Stimulated activated CD8-positive, alpha-beta memory T cell treated with anti-CD3 and anti-CD28 coated beads, Interleukin-4, amount 100 ng/mL, for 4 hours (primary cell): ENCODE measurements around the gene WAS.
A peak's percentile ranks its signal among the peaks of the same experiment; 100 is the strongest.

Experiments used
- DNase-seq, 2 donors: peaks; one replicate each; pipeline ENCODE4 v3.0.0-alpha.2; 2020; ENCODE audit warnings: low read depth in 2 of 2, low spot score in 1 of 2

The WAS gene

GRCh38 chrX:48711162-48711928, 27.7 kb downstream of the WAS start:
- DNase-seq: no peak

GRCh38 chrX:48711929-48712505, 28.4 kb downstream of the WAS start:
- no peak for DNase-seq

GRCh38 chrX:48713847-48714246, 30.2 kb downstream of the WAS start:
- no peak for DNase-seq

- no peak for DNase-seq
Measured at GRCh38 chrX:48714573-48714972, 31.0 kb downstream of the WAS start.

- DNase-seq: no peak
Measured at GRCh38 chrX:48715072-48715471, 31.5 kb downstream of the WAS start.

- DNase-seq: no peak
Measured at GRCh38 chrX:48715876-48716502, 32.4 kb downstream of the WAS start.

GRCh38 chrX:48719958-48720357, 36.4 kb downstream of the WAS start:
- no peak for DNase-seq

GRCh38 chrX:48720577-48721250, 37.1 kb downstream of the WAS start:
- no peak for DNase-seq

- DNase-seq: no peak
Measured at GRCh38 chrX:48721916-48722315, 38.3 kb downstream of the WAS start.

GRCh38 chrX:48726596-48726995, 43.0 kb downstream of the WAS start:
- no peak for DNase-seq

GRCh38 chrX:48728653-48729052, 45.1 kb downstream of the WAS start:
- DNase-seq: no peak

GRCh38 chrX:48736303-48736702, 52.7 kb downstream of the WAS start:
- no peak for DNase-seq

GRCh38 chrX:48736878-48737212, 53.2 kb downstream of the WAS start:
- DNase-seq: no peak

- DNase-seq: peak; percentile 58 to 78
Measured at GRCh38 chrX:48737213-48737938, 53.8 kb downstream of the WAS start.

GRCh38 chrX:48737940-48738339, 54.3 kb downstream of the WAS start:
- DNase-seq: no peak
